GM12873 (cell line): ENCODE measurements around the gene CD47.

ENCODE experiments used
- CTCF ChIP-seq: IDR thresholded peaks from 2 replicates; pipeline ENCODE4 v1.5.1; 2012; ENCODE audit warnings: low read depth, mild to moderate bottlenecking, moderate library complexity, low read length, control low read depth; ENCODE audit not compliant: insufficient read depth; ENCODE audit errors: missing control alignments

Gene CD47

DNA sequence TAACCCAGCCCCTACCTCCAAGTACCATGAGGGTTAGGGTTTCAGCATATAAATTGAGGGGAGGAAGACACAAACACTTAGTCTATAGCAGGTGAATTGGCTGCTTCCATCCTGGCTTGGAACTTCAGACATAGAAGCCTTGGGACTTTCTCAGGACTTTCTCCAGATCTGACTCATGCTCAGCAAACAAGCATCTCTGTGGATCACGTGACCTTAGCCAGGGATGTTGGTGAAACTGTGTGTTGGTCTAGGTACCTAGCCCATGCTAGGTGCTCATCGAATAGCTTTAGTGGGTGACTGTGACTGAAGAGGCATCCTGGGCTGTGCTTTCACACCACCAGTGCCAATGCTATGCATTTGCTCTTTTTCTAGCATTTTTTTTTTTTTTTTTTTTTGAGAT, 58.9 kb downstream of the CD47 start:
- TF ChIP-seq CTCF, result no peak

DNA sequence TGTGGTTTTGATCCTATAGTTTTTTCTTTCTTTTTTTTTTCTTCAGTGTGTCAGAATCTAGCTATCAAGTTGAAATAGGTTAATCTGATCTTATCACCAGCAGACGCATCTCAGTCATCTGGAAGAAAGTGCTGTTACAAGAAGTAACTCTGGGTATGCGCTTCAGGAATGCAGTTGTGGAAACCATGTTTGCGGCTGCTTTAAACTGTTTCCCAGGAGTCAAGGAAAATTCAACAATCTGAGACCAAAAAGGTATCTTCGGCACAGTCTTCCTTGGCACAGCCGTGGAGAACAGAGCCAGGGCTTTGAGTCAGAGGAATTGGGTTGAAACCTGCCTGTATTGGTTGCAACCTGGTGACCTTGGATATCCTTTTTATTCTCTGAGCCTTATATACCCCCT, 59.9 kb downstream of the CD47 start:
- no peak for TF ChIP-seq CTCF

DNA sequence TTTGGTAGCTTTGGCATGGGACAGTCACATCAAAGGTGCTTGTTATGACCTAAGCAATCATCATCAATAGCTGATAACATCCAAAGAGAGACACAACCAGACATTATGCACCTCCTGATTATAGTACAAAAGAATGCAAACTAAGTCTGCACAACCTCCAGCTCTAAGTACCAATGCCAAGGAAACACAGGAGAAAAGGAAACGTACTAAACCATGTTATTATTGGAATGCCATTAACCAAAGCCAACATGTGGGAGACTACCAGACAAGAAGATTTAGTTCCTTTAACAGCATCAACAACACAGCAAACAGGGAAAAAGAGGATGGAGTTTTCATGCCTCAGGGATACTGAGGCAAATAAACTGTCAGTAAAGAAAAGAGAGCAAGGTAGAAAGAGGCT, 61.4 kb downstream of the CD47 start:
- no peak for TF ChIP-seq CTCF

GRCh38 chr3:108028896-108029295, 61.9 kb downstream of the CD47 start:
- no peak for TF ChIP-seq CTCF

- no peak for TF ChIP-seq CTCF
Observed at GRCh38 chr3:108025177-108025576, 65.7 kb downstream of the CD47 start.

- no peak for TF ChIP-seq CTCF
Observed at GRCh38 chr3:108024146-108024850, 66.5 kb downstream of the CD47 start.

DNA sequence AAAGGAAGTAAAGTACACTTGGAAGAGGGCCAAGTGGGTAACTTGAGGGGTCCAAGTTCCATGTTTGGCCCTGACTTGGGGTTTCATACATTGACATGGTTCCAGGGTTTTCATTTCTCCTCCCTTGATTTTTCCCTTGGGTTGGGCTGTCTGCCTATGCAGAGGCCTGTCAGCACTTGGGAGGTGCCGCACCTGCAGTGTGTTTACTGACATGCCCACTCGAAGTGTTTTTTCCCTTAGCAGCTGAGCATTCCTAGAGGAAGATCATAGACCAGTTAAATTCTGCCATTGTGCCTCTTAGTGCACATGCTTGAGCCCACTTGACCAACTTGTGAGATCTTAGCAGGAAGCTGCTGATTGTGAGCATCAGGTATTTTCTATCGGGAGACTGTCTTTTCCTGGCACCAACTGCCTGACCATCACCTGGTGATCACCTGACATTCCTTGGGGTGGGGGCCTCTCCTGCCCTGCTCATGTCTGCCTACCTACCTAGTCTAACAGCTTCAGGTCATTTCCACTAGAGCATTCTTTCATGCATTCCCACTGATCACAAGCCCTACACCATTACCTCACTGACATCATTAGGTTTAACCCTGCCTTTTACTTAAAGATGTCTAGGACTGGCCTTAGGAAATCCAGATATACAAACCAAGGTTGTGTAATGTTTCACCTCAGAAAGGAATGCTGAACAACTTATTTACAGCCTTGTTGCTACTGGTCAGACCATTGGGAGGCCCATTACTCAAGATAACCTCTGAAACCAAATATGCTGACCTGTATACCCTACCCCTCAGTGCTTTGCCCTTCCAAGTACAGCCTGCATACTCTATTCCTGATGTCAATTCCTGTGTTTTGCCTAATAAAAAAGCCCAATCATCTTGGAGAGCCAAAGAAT, 68.3 kb downstream of the CD47 start:
- no peak for TF ChIP-seq CTCF
